Liver (tissue), 9 donors: ENCODE measurements around the gene KIAA1755. TPM values are rescaled to one million over a fixed set of nuclear protein-coding genes. Genes with fewer than 3 reads are reported as not detected.

Source experiments
- DNase-seq: peaks from one replicate; pipeline ENCODE4 v3.0.0-alpha.2; 2017; ENCODE audit warnings: low spot score
- H3K27ac ChIP-seq, 2 donors: one replicate each; pipeline ENCODE4 v1.7.0; 2013; ENCODE audit warnings: inconsistent platforms in 2 of 2, low read length in 2 of 2, control low read depth in 1 of 2, low read depth in 1 of 2, mild to moderate bottlenecking in 1 of 2
- H3K27me3 ChIP-seq, 4 donors: one replicate each; pipeline versions ENCODE4 v1.6.1 to v1.7.0; 2013; ENCODE audit warnings: low read length in 3 of 4, inconsistent platforms in 1 of 4, mild to moderate bottlenecking in 1 of 4, moderate library complexity in 1 of 4; ENCODE audit not compliant: control insufficient read depth in 4 of 4, insufficient read depth in 4 of 4
- H3K36me3 ChIP-seq, 4 donors: one replicate each; pipeline versions ENCODE4 v1.6.1 to v1.7.0; 2013; ENCODE audit warnings: low read length in 3 of 4, mild to moderate bottlenecking in 3 of 4, low read depth in 1 of 4, moderate library complexity in 1 of 4; ENCODE audit not compliant: control insufficient read depth in 4 of 4, insufficient read depth in 3 of 4
- H3K4me1 ChIP-seq, 4 donors: one replicate each; pipeline versions ENCODE4 v1.6.1 to v1.7.0; 2013; ENCODE audit warnings: low read length in 3 of 4, mild to moderate bottlenecking in 3 of 4, moderate library complexity in 1 of 4; ENCODE audit not compliant: control insufficient read depth in 4 of 4, insufficient read depth in 4 of 4
- H3K4me3 ChIP-seq, 3 donors: one replicate each; pipeline versions ENCODE4 v1.6.1 to v1.7.0; 2013; ENCODE audit warnings: low read length in 3 of 3, control low read depth in 1 of 3, low read depth in 1 of 3, mild to moderate bottlenecking in 1 of 3
- H3K9ac ChIP-seq, 2 donors: one replicate each; pipeline ENCODE4 v1.7.0; 2013; ENCODE audit warnings: low read length in 2 of 2, mild to moderate bottlenecking in 2 of 2, moderate library complexity in 2 of 2, control low read depth in 1 of 2, low read depth in 1 of 2
- H3K9me3 ChIP-seq, 4 donors: one replicate each; pipeline versions ENCODE4 v1.6.1 to v1.7.0; 2013; ENCODE audit warnings: low read length in 3 of 4; ENCODE audit not compliant: control insufficient read depth in 4 of 4
- EGR1 ChIP-seq, 2 donors: IDR thresholded peaks; 2 replicates each; pipeline ENCODE4 v1.6.1; 2016 to 2018; ENCODE audit warnings: antibody characterized with exemption in 2 of 2, low read depth in 2 of 2
- FOXA1 ChIP-seq: IDR thresholded peaks from 2 replicates; pipeline ENCODE4 v1.6.1; 2016; ENCODE audit warnings: antibody characterized with exemption
- FOXA2 ChIP-seq: IDR thresholded peaks from 2 replicates; pipeline ENCODE4 v1.6.1; 2016; ENCODE audit warnings: antibody characterized with exemption
- GABPA ChIP-seq, 2 donors: IDR thresholded peaks in 1 of 2; conservative IDR thresholded peaks in 1 of 2; 2 replicates each; pipeline ENCODE4 v1.6.1; 2016; ENCODE audit warnings: antibody characterized with exemption in 2 of 2, mild to moderate bottlenecking in 1 of 2, moderate library complexity in 1 of 2
- HNF4A ChIP-seq, 2 donors: conservative IDR thresholded peaks; 2 replicates each; pipeline ENCODE4 v1.6.1; 2016; ENCODE audit warnings: antibody characterized with exemption in 2 of 2, mild to moderate bottlenecking in 2 of 2
- HNF4G ChIP-seq: IDR thresholded peaks from 2 replicates; pipeline ENCODE4 v1.6.1; 2016; ENCODE audit warnings: antibody characterized with exemption
- JUND ChIP-seq, 2 donors: IDR thresholded peaks; 2 replicates each; pipeline ENCODE4 v1.6.1; 2016; ENCODE audit warnings: antibody characterized with exemption in 2 of 2
- NR2F2 ChIP-seq: IDR thresholded peaks from 2 replicates; pipeline ENCODE4 v1.6.1; 2016; ENCODE audit warnings: antibody characterized with exemption
- RAD21 ChIP-seq, 2 donors: IDR thresholded peaks; 2 replicates each; pipeline ENCODE4 v1.6.1; 2016; ENCODE audit warnings: antibody characterized with exemption in 2 of 2, mild to moderate bottlenecking in 2 of 2
- RXRA ChIP-seq, 2 donors: IDR thresholded peaks; 2 replicates each; pipeline ENCODE4 v1.6.1; 2017 to 2018; ENCODE audit warnings: antibody characterized with exemption in 2 of 2, mild to moderate bottlenecking in 1 of 2
- SP1 ChIP-seq: IDR thresholded peaks from 2 replicates; pipeline ENCODE4 v1.6.1; 2018; ENCODE audit warnings: antibody characterized with exemption, mild to moderate bottlenecking
- TAF1 ChIP-seq: conservative IDR thresholded peaks from 2 replicates; pipeline ENCODE4 v1.6.1; 2016; ENCODE audit warnings: antibody characterized with exemption, mild to moderate bottlenecking
- YY1 ChIP-seq: IDR thresholded peaks from 2 replicates; pipeline ENCODE4 v1.6.1; 2016; ENCODE audit warnings: antibody characterized with exemption, mild to moderate bottlenecking
- WGBS: extraction: QIAGEN DNeasy Blood & Tissue Kit; methylation state at CpG from one replicate; pipeline ENCODE4 v1.1.7; 2013; 5-methylcytosine and 5-hydroxymethylcytosine counted together
- polyA plus RNA-seq, 2 donors: library from polyadenylated mRNA; stranded (reverse) in 1 of 2; unstranded in 1 of 2; fragments of 200-250 nt in 1 of 2; fragments of >200 nt in 1 of 2; fragmentation: Nextera tagmentation in 1 of 2; extraction: Ambion mirVana in 1 of 2; gene quantifications; one replicate each; pipeline versions ENCODE4 v1.2.1 to v1.2.3, GENCODE V29; 2013 to 2015
- total RNA-seq, 2 donors: library from RNA; depleted of rRNA; stranded (reverse); fragments of >200 nt; gene quantifications; one replicate each; pipeline ENCODE4 v1.2.3, GENCODE V29; 2014
- TF ChIP-seq, protein P1 (sequence below): fragments of 150-350 bp; IDR thresholded peaks from 2 replicates; pipeline ENCODE4 v1.5.1; 2017; ENCODE audit warnings: improper control_type of control experiment, low read depth, low read length; ENCODE audit not compliant: missing input control
- TF ChIP-seq, protein P2 (sequence below): IDR thresholded peaks from 2 replicates; pipeline ENCODE4 v1.6.1; 2016; ENCODE audit warnings: antibody characterized with exemption
- TF ChIP-seq, protein P3 (sequence below): IDR thresholded peaks from 2 replicates; pipeline ENCODE4 v1.6.1; 2016; ENCODE audit warnings: antibody characterized with exemption, mild to moderate bottlenecking
- TF ChIP-seq, protein P4 (sequence below): IDR thresholded peaks from 2 replicates; pipeline ENCODE4 v1.6.1; 2016; ENCODE audit warnings: antibody characterized with exemption
- TF ChIP-seq, protein P5 (sequence below): IDR thresholded peaks from 2 replicates; pipeline ENCODE4 v1.6.1; 2016; ENCODE audit warnings: antibody characterized with exemption
- donor health status: healthy.
- donor health status: healthy.
- donor health status: healthy.
- donor health status: healthy.
- donor health status: healthy.

KIAA1755 gene
- total and polyA plus RNA-seq, 4 donors = 0.09 to 1.4 (median 0.81) TPM

- no peak overlapping the region for H3K4me3 ChIP-seq
- no peaks in the 10 kb centered on the region for H3K27me3 ChIP-seq
- TF ChIP-seq YY1 = no peak
- TF ChIP-seq NR2F2 = peak; percentile 10
- no peak overlapping the region for H3K27ac ChIP-seq
- H3K9me3 ChIP-seq = no peaks in the 10 kb centered on the region
- no peaks in the 10 kb centered on the region for H3K36me3 ChIP-seq
- H3K4me1 ChIP-seq = peaks cover 0 to 19% (median 10%) of the 10 kb centered on the region in 4 donors
- no peak overlapping the region for H3K9ac ChIP-seq
- WGBS = 83% methylated on average over 11 of the region's 11 CpGs
- DNase-seq = no peak
These were observed 35.9 kb upstream of the KIAA1755 start for GRCh38 chr20:38296433-38296832.

GRCh38 chr20:38295811-38296210 is 35.3 kb upstream of the KIAA1755 start:
- Histone ChIP-seq H3K27me3 (no peaks in the 10 kb centered on the region), H3K4me1 (peaks cover 0 to 24% (median 16%) of the 10 kb centered on the region in 4 donors), H3K4me3 (no peak overlapping the region), H3K9me3 (no peaks in the 10 kb centered on the region), H3K9ac (no peak overlapping the region), H3K36me3 (no peaks in the 10 kb centered on the region), H3K27ac (no peak overlapping the region)
- no peak for DNase-seq
- WGBS = 92% methylated on average over 5 of the region's 5 CpGs
- no peak for TF ChIP-seq GABPA (IDR thresholded peaks at IDR 0.05 in 1 of 2, conservative IDR thresholded peaks at IDR 0.05 in 1 of 2)
- TF ChIP-seq RXRA (IDR thresholded peaks at IDR 0.05) = no peak
- TF ChIP-seq, protein P1, sequence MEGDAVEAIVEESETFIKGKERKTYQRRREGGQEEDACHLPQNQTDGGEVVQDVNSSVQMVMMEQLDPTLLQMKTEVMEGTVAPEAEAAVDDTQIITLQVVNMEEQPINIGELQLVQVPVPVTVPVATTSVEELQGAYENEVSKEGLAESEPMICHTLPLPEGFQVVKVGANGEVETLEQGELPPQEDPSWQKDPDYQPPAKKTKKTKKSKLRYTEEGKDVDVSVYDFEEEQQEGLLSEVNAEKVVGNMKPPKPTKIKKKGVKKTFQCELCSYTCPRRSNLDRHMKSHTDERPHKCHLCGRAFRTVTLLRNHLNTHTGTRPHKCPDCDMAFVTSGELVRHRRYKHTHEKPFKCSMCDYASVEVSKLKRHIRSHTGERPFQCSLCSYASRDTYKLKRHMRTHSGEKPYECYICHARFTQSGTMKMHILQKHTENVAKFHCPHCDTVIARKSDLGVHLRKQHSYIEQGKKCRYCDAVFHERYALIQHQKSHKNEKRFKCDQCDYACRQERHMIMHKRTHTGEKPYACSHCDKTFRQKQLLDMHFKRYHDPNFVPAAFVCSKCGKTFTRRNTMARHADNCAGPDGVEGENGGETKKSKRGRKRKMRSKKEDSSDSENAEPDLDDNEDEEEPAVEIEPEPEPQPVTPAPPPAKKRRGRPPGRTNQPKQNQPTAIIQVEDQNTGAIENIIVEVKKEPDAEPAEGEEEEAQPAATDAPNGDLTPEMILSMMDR = no peak
- TF ChIP-seq NR2F2 = no peak
- no peak for TF ChIP-seq RAD21 (IDR thresholded peaks at IDR 0.05)
- TF ChIP-seq, protein P2, sequence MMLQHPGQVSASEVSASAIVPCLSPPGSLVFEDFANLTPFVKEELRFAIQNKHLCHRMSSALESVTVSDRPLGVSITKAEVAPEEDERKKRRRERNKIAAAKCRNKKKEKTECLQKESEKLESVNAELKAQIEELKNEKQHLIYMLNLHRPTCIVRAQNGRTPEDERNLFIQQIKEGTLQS = no peak
- TF ChIP-seq FOXA2 = no peak
- TF ChIP-seq, protein P3, sequence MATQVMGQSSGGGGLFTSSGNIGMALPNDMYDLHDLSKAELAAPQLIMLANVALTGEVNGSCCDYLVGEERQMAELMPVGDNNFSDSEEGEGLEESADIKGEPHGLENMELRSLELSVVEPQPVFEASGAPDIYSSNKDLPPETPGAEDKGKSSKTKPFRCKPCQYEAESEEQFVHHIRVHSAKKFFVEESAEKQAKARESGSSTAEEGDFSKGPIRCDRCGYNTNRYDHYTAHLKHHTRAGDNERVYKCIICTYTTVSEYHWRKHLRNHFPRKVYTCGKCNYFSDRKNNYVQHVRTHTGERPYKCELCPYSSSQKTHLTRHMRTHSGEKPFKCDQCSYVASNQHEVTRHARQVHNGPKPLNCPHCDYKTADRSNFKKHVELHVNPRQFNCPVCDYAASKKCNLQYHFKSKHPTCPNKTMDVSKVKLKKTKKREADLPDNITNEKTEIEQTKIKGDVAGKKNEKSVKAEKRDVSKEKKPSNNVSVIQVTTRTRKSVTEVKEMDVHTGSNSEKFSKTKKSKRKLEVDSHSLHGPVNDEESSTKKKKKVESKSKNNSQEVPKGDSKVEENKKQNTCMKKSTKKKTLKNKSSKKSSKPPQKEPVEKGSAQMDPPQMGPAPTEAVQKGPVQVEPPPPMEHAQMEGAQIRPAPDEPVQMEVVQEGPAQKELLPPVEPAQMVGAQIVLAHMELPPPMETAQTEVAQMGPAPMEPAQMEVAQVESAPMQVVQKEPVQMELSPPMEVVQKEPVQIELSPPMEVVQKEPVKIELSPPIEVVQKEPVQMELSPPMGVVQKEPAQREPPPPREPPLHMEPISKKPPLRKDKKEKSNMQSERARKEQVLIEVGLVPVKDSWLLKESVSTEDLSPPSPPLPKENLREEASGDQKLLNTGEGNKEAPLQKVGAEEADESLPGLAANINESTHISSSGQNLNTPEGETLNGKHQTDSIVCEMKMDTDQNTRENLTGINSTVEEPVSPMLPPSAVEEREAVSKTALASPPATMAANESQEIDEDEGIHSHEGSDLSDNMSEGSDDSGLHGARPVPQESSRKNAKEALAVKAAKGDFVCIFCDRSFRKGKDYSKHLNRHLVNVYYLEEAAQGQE = no peak
- TF ChIP-seq FOXA1 = no peak
- TF ChIP-seq, protein P4, sequence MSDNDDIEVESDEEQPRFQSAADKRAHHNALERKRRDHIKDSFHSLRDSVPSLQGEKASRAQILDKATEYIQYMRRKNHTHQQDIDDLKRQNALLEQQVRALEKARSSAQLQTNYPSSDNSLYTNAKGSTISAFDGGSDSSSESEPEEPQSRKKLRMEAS = no peak
- no peak for TF ChIP-seq YY1
- TF ChIP-seq JUND (IDR thresholded peaks at IDR 0.05) = no peak
- TF ChIP-seq TAF1 = no peak
- TF ChIP-seq SP1 = no peak
- TF ChIP-seq, protein P5, sequence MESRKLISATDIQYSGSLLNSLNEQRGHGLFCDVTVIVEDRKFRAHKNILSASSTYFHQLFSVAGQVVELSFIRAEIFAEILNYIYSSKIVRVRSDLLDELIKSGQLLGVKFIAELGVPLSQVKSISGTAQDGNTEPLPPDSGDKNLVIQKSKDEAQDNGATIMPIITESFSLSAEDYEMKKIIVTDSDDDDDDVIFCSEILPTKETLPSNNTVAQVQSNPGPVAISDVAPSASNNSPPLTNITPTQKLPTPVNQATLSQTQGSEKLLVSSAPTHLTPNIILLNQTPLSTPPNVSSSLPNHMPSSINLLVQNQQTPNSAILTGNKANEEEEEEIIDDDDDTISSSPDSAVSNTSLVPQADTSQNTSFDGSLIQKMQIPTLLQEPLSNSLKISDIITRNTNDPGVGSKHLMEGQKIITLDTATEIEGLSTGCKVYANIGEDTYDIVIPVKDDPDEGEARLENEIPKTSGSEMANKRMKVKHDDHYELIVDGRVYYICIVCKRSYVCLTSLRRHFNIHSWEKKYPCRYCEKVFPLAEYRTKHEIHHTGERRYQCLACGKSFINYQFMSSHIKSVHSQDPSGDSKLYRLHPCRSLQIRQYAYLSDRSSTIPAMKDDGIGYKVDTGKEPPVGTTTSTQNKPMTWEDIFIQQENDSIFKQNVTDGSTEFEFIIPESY = no peak
- no peak for TF ChIP-seq HNF4A (conservative IDR thresholded peaks at IDR 0.05)
- no peak for TF ChIP-seq EGR1 (IDR thresholded peaks at IDR 0.05; ENCODE audit: low read depth in 2 of 2)
- no peak for TF ChIP-seq HNF4G
